ENCODE results near the gene SNTB2. TPM values are rescaled to one million over a fixed set of nuclear protein-coding genes. Genes with fewer than 3 reads are reported as not detected.

The SNTB2 gene
- total RNA-seq, 1 experiment from 2014 or later = 20.2 TPM

DNA sequence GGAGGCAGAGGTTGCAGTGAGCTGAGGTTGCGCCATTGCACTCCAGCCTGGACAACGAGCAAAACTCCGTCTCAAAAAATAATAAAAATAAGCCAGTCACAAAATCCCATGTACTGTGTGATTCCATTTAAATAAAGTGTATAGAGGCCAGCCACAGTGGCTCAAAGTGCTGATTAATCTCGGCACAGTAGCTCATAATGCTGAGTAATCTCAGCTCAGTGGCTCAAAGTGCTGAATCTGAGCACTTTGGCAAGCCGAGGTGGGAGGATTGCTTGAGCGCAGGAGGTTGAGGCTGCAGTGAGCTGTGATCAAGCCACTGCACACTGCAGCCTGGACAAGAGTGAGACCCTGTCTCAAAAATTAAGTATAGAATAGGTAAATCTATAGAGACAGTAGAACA lies 159.7 kb downstream of the SNTB2 start:
- Histone ChIP-seq H3K27ac (ENCODE audit: insufficient read length, low read depth, low read length) (no peak overlapping the region), H3K23ac (ENCODE audit: insufficient read length, low read depth, low read length) (no peak overlapping the region)
- DNase-seq = no peak

More for the DNA sequence above, 159.7 kb downstream of the SNTB2 start:
- H4K8ac ChIP-seq (replicated peaks; ENCODE audit: insufficient read length, low read depth, low read length) = no peak overlapping the region
- no peaks in the 10 kb centered on the region for H4K20me1 ChIP-seq (ENCODE audit: control insufficient read depth, insufficient read depth, insufficient read length)
- WGBS (ENCODE audit: extremely low coverage, insufficient read length, low lambda C conversion rate) = no CpG with 5 or more reads among the region's 6 CpGs
- H4K5ac ChIP-seq (ENCODE audit: insufficient read length, low read depth, low read length) = no peak overlapping the region
- Mint-ChIP-seq H3K4me1 (no peaks in the 10 kb centered on the region), H3K9me3 (no peaks in the 10 kb centered on the region), H3K36me3 (ENCODE audit: insufficient read depth in 1 of 3, low read depth in 3 of 3) (peaks cover 3 to 29% (median 20%) of the 10 kb centered on the region in 3 experiments; a peak in 6 of 7 replicates), H3K27ac (peak overlapping the region in 2 of 3 experiments; percentile 8 to 36; a peak in 1 of 7 replicates), H3K4me3 (no peak overlapping the region; a peak in 1 of 5 replicates), H3K27me3 (ENCODE audit: low read depth) (no peaks in the 10 kb centered on the region)
- no peak overlapping the region for H3K4ac ChIP-seq (ENCODE audit: low read depth, low read length)
- TF ChIP-seq, protein P1, sequence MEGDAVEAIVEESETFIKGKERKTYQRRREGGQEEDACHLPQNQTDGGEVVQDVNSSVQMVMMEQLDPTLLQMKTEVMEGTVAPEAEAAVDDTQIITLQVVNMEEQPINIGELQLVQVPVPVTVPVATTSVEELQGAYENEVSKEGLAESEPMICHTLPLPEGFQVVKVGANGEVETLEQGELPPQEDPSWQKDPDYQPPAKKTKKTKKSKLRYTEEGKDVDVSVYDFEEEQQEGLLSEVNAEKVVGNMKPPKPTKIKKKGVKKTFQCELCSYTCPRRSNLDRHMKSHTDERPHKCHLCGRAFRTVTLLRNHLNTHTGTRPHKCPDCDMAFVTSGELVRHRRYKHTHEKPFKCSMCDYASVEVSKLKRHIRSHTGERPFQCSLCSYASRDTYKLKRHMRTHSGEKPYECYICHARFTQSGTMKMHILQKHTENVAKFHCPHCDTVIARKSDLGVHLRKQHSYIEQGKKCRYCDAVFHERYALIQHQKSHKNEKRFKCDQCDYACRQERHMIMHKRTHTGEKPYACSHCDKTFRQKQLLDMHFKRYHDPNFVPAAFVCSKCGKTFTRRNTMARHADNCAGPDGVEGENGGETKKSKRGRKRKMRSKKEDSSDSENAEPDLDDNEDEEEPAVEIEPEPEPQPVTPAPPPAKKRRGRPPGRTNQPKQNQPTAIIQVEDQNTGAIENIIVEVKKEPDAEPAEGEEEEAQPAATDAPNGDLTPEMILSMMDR (conservative IDR thresholded peaks at IDR 0.05) = no peak
- H2BK20ac ChIP-seq (ENCODE audit: low read depth, low read length, poor library complexity, severe bottlenecking) = no peak overlapping the region
- no peak overlapping the region for H4K91ac ChIP-seq (ENCODE audit: insufficient read length, low read depth, low read length)
- H2BK120ac ChIP-seq (ENCODE audit: low read depth, low read length, poor library complexity, severe bottlenecking) = no peak overlapping the region
- no peak overlapping the region for H2BK5ac ChIP-seq (ENCODE audit: insufficient read length, low read length)
- no peak overlapping the region for H3K56ac ChIP-seq (ENCODE audit: insufficient read length, low read depth, low read length)
- no peaks in the 10 kb centered on the region for H3K23me2 ChIP-seq (ENCODE audit: insufficient read length, low read depth, low read length, poor library complexity, severe bottlenecking)
- no peak overlapping the region for H2BK12ac ChIP-seq (ENCODE audit: insufficient read length, low read depth, low read length)
- no peak overlapping the region for H3K14ac ChIP-seq (ENCODE audit: insufficient read depth, low read length)
- no peak overlapping the region for H2AK5ac ChIP-seq (ENCODE audit: insufficient read length, low read length)
- no peaks in the 10 kb centered on the region for H3K27me3 ChIP-seq (ENCODE audit: insufficient read depth, low read length)
- H3K4me2 ChIP-seq (ENCODE audit: insufficient read depth, insufficient read length, low read length) = no peak overlapping the region
- H3K9me3 ChIP-seq (ENCODE audit: control insufficient read depth, low read depth, low read length) = no peaks in the 10 kb centered on the region
- no peaks in the 10 kb centered on the region for H3K4me1 ChIP-seq (ENCODE audit: insufficient read depth, low read length)
- no peak overlapping the region for H2BK15ac ChIP-seq (ENCODE audit: low read depth, low read length)
- no peak overlapping the region for H3K18ac ChIP-seq (ENCODE audit: insufficient read length, low read depth, low read length)
- H3T11ph ChIP-seq (ENCODE audit: low read length) = no peak overlapping the region
- H3K79me2 ChIP-seq (ENCODE audit: insufficient read depth, low read length) = no peaks in the 10 kb centered on the region
- H2AFZ ChIP-seq (ENCODE audit: low read length) = no peak overlapping the region
- H3K79me1 ChIP-seq (ENCODE audit: insufficient read depth, low read depth, low read length, poor library complexity, severe bottlenecking) = no peaks in the 10 kb centered on the region
- no peak overlapping the region for H3K9ac ChIP-seq (ENCODE audit: extremely low read depth, insufficient read length, low read length)
